ENCODE data around the gene C1orf167.

GRCh38 chr1:11753555-11754208 is 8.3 kb upstream of the C1orf167 start:
- TF ChIP-seq CTCF (IDR thresholded peaks at IDR 0.05 in 4 of 5, conservative IDR thresholded peaks at IDR 0.05 in 1 of 5): no peak
- TF ChIP-seq POLR2A (IDR thresholded peaks at IDR 0.05): no peak

Data from gastrocnemius medialis (tissue), 4 donors.